Fibroblast of skin of right quadriceps (primary cell): Measurements from ENCODE around the gene BLID.

Experiments used
- DNase-seq: peaks from one replicate; pipeline ENCODE4 v3.0.0-alpha.2; 2013

The BLID gene

DNA sequence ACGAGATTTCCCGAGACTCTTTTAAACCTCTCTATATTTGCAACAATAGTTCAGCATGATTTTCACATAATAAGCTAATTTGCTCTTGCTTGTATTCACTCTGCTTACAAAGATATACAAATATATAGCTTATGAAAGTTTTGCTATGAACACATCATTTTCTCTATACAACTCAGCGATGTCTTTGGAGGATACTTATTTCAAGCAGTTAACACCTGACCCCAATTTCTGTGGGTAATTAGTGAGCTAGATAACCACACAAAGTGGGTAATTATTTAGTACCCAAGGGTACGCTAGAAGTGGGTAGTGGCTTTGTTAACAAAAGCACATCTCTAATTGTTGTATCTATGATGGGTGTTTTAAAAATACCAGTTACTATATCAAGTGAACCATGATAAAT, 12.3 kb downstream of the BLID start:
- no peak for DNase-seq

DNA sequence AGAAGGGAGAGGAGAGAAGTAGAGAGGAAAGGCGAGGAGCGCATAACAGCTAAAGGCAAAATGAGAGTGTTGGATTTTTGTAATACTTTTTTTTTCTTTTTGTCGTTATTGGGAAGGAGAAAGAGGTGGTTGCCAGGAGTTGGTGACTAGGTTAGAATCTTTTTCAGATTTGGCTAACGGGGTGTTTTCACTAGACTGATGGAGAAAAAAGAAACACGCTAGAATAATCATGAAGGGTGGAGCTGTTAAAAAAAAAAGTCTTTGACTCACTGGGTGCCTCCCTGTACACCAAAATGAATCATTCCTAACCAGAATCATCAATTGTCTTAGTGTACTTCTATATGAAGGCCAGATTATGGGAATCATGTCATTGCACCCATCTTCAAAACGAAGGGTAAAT, 12.7 kb downstream of the BLID start:
- DNase-seq, result peak; percentile 57

DNA sequence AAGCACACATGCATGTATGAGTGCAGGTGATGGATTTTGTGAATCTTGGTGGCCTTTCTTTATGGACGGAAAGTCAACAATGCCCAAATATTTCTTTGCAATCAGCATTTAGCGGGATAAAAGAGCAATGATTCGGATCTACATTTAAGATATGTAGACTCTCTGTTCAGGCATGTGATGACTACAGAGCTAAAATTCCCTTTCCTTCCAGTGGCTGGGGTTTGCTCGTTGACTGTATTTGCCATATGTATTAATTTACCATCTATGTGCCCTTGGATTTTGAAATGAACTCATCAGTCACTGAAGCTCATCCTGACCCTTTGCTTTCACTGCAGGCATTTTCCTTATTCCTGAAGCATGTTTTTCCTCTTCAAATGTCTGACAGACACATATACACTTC, 13.6 kb downstream of the BLID start:
- DNase-seq, result peak; percentile 56

DNA sequence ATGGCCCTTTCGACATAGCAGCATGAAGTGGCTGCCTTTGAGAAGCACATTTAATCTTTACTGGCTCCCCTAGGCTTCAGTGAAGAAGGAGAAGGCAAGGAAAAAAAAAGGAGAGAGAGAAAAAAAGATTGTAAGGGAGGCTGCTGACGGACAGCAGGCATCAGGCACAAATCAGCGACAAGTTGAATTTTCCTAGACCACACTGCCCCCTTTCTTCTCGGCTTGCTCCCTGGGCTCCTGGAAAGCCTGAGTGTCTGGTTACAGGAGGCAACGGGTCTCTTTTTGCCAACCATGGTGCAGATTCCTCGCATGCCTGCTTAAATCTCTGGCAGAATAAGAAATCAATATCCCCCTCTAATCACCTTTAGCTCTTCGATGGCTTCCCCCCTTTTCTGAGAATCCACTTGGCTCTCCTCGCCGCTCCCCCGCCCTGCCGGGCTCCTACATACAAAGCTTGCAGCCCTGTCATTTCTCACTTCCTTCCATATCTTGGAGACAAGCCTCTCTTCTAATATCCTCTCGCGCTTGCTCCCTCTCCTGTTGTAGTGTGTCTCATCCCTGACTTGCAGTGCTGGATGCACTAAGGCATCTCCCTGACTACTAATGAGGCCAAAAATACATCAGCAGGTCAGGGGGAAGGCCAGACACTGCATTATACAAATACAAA, 14.3 kb downstream of the BLID start:
- DNase-seq, result peak; percentile 91

DNA sequence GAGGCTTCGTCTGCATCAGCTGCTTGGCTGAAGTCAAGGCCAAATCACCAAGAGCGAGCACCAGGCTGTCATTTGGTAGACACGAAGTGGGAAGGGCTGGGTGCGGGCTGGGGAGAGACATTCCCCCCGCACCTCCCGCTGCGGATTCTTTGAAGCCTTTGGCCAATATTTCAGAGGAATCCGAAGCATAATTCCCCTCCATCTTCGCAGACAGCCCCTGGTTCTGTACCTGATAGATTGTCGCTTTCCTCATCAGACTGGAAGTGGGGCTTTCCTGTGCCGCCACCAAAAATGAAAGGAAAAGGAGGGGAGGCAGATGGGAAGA, 15.3 kb downstream of the BLID start:
- DNase-seq, result no peak

DNA sequence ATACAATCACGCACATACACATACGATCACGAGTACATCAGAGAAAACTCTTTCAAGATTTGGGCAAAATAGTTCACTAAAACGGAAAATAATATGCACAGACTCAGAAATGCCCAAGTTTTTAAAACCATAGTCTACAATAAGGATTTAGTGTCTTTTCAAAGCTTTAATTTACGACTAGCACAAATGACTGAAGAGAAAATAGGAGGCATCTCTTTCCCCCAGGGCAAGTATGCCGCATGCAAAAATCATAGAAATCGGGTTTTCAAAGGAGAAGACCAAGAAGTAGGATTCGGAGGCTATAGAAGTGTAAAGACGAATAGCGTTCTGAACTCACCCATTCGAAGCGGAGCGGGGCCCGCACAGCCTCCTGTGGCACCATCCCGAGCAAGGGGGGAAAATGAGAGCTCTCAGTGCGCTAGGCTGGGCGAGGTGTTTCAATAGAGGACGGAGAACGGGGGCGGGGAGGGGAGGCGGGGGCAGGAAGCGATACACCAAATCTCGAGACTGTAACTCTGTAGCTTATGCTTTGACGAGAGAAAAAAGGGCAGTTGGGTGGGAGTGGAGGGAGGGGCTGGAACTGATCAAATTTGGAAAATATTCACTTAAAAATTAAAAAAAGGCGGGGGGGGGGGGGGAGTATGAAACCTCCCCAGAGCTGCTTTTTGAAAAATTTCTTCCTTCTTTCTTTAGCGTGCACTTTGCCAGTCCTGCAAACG, 15.8 kb downstream of the BLID start:
- DNase-seq, result peak; percentile 86

DNA sequence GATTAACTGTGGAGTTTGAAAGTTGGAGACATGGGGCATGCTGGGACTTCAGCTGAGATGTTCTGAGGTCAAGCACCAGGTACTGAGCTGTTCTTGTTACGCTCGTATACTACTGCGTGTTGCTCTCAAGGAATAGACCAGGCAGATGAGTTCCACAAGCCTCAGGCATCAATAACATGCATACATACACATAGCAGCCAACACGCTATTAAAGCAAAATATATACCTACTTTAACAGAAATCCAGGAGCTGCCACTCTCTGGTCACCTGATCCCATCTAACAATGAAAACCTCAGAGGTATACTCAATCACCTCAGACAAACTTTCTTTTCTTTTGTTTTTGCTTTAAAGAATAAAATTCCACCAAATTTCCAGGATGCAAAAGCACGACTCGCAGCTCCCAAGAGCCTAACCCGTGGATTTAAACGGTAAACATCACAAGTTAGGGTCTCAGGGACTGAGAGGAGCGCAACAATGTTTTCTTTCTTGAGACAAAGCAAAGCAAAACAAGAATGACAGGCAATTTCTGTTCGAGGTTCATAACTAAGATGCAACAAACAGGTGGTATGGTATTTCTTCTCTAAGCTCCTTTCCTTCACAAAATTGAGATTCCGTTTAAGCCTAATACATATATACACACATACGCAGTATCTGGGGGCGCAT, 16.5 kb downstream of the BLID start:
- peak; percentile 68 for DNase-seq

DNA sequence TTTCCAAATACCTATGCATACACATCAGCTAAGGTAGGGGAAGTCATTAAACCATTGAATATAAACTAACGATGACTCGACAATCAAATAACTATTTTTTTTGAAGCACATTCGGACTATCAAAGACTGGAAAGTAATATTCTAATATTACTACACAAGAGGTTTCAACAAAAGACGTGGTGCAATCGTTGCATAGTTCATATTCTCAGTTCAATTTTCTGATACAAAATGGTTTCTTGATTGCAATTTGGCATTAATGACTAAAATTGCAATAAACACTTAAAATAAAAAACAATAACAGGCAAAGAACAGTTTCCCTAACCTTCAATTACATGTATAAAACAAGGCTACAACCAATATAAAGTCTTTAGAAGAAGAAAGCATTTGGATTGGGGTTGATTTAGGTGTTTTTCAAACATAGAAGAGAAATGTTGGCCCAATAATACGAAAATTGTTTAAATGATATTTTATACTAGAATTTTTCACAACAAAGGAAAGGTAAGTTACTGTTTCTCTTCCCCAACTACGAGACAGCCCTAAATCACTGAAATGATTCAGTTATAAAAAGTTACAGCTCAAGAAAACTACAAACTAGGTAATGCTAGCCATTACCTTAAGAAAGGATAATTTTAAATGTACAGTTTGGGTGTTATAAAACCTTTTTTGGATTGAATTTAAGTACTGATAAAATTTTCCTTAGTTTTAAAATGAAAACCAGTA, 17.6 kb downstream of the BLID start:
- no peak for DNase-seq

DNA sequence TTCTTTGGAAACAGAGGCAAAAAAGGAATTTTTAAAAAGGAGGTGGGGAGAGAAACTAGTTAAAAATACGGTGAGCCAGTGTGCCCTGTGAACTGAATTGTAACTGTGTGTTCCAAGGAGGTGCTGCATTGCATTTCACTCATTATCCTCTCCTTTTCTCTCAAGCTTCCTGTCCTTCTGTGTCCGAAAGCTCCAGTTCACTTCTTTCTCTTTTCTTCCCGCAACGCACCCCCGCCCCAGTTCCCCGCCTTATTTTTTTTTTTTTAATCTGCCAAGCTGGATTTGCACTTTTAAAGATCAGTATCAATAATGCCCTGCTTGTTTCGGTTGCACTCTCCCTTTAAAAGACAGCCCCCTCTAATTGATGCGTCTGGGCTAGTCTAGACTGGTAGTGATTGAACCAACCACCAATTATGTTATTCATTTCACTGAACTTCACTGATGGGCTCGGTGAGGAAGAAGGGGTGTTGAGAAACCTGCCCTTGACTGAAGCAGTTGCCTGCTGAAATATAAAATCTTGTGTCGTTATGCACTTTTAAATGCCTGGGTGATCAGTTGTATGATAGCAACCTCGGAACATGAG, 18.5 kb downstream of the BLID start:
- DNase-seq, result peak; percentile 73

DNA sequence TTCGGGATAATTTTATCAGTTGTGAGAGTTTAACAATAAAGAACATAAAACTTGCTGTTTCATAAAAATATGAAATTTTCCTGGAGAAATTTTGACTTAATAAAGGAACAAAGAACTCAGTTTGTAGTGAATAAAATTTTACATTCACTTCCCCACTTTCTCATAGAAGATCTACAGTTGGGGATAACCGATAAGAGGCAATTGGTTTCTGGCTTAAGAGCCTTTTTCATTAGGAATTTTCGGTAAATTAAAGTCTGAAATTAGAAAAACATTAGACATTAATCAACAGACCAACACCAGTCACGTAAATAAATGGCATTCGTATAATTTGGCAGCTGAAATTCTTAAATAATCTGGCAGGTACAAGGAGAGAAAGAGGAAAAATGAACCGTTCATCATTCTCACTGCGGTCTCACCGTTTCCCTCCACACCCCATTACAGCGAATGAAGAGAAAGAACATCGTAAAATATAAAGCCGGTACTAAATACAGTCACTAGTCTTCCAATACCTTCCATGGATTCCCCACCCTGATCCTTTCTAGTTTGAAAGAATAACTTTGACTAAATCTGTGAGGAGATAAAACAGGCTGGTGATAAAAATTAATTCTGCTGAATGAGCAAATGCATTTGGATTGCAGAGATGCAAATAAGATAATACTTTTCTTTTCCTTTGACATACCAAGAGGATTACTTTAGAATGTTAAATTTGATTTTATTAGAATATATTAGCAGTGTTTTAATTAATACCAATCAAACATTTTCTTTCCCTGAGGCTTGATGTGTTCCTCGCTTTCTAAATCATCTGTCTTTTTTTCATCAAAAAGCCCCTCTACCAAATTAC, 19.5 kb downstream of the BLID start:
- no peak for DNase-seq

DNA sequence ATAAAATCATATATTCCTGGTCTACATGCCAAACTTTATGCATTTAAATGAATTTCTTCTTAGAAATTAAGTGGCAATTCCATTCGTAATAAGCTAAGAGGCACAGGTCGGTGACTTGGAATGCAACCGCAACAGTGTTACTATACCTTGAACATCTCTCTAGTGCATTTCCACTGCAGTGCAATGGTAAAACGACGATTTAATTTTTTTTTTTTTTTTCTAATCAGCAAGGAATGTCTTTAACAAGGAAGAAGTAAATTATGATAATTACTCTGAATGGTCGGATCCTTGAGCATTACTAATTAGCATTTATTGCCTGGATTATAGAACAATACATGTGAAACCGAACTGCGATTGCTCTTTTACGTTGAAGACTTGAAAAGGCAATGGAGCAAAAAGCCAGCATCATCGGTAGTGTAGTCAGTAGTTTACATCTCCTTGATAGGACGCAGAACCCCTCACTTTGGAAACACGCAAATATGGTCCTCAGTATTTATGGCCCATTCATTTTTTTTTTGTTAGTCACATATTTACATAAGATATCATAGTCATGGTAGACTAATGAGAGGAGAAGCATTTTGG, 20.2 kb downstream of the BLID start:
- DNase-seq, result peak; percentile 67

DNA sequence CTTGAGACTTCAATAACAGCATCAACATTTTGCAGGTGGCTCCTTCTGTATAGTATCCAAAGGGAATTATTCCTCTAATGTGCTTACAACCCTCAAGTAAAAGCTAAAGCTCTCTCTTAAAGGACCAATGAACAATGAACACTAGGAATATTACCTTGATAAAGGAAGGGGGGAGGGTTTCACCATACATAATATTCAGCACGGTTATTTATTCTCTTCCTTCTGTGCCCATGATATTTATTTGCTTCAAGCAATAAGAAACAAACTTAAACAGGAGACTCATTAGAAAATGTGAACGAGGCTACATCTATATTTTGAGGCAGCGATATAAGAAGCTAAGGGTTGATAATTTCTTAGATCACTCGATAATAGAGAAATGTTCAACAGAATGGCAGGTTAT, 21.2 kb downstream of the BLID start:
- DNase-seq, result no peak

DNA sequence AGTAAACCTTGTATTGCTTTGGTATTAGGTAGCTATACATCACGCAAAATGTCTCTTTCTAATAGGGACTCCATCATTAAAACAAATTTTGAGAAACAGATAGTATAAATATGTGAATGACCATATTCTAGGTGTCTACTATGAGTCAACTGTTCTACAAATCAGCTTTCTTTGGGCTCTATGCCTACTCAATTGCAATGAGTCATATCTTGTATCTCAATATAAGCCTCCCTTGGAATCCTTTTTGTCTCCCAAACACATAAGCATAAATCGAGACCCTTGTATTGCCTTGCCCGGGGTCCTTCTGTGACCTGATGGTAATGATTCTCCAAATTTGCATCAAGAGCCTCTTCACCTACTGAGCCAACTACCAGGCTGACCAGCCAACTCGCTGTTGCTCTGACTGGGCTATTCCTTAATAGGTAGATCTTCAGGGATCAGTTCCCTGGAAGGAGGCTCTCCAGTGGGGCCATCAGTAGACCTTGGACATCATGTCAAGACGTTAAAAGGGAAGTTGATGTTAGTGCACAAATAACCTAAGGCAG, 22.2 kb downstream of the BLID start:
- DNase-seq, result peak; percentile 68

DNA sequence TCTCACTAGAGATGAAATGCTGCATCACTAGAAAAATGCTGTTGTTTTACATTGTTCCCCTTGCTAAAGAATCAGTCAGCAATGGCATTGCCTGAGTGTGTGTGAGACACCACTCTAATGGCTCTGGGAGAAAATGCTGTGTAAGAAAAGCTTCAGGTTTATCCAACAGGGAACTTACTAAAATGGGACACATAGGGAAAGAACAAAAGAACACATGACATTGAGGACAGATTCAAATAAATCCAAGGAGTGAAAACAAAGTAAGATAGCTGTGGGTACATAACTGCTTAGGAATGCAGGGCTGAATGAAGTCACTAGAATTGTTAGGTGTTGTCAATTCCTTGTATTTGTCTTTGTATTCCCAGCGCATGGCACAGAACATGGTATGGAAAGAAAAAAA, 24.2 kb downstream of the BLID start:
- no peak for DNase-seq

DNA sequence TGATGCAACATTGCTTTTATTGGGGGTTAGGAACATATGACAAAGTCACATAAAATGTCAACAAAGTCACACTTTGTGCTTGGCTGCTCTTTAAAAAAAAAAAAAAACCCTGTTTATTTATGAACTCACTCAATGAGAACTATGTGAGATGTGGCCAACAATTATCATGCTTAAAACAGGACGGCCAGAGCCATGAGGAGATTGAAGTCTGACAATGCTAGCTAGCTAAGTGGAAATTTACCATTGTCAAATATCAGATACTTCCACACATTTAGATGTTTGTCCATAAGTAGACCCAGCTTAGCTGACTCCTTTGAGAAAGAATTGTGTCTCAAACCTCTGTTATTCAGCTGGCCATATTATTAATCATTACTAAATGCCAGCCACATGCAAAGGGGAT, 26.9 kb downstream of the BLID start:
- no peak for DNase-seq

DNA sequence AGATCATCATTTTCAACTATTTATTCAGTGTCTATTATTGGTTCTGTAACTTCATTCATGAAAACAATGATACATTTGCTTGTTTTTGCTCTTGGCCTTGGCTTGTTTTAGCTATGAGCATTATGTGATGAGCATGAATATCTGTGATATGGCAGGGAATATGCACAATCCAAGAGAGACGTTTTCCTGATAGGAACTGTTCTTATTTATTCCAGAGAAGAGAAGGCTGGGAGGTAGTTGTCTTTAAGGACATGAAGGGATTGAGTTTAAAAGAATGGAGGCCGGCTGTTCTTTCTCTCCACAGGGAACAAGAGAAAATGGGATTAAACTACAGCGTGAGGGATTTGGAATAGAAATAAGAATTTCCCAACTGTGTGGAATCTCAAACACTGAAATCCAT, 30.3 kb downstream of the BLID start:
- no peak for DNase-seq

DNA sequence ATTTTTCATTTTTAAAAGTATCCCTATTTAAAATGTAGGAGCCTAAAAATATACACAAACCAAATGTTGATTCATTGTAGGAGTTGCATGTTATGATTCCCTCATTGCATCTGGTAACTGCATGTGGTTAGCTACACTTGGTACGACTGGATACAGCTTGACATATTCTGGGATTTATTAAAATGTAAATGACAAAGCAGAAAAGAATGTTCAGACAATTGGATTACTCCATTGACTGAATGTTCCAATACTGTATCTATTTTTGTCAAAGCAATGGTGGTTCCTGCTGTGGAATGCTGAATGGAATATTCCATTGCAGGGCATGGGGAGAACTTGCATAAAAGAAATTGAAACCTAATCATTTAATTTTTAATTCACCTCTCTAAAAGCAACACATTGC, 30.8 kb downstream of the BLID start:
- DNase-seq, result peak; percentile 99

DNA sequence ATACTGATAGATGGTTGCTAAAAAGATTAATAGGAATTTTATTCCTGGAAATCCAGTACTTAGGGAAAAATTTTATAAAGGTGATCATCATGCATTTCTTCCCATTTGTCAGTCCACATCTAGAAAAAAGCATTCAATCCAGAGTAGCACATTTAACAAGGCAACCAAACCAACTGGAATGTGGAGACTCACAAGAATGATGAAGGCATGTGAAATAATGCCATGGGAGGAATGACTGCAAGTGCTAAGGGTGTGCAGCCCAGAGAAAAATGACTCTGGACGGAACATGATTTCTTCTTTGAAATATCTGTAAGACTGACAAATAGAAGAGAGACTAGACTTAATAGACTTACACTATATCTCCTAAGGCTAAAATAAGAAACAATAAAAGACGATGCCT, 33.8 kb downstream of the BLID start:
- peak; percentile 61 for DNase-seq

DNA sequence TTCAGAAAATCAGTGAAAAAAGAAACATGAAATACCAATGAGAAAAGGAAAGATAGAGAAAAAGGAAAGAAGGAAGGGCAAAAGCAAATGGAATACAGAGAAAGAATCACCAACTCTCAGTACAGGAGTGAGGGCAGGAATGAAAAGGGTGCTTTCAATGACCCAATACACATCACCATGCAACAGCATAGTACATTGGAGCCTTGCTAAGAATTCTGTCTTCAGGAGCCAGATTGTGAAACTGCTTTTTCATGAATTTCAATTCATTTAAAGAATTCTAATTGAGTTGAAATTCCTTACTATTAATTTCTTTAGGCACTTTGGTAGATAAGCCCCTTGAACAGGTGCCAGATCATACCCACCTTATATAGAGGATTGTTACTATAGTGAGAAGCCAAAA, 34.9 kb downstream of the BLID start:
- DNase-seq, result no peak

DNA sequence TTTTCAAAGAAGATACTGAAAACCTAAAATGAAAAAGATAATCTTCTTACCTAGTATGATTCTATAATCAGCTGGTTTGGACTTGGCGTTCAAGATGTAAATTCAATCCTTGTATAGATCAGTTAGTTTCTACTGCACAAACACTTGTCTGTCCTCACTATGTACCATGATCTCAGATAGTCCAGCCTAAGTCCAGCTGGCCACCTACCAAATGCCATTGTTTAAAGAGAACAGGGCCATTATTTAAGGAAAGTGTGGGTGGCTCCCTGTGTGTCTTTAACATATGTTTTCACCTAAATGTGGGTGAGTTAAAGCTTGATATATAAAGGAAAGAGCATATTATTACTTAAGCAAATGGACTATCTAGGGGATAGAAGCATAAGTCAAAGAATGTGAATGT, 38.6 kb downstream of the BLID start:
- DNase-seq, result no peak

DNA sequence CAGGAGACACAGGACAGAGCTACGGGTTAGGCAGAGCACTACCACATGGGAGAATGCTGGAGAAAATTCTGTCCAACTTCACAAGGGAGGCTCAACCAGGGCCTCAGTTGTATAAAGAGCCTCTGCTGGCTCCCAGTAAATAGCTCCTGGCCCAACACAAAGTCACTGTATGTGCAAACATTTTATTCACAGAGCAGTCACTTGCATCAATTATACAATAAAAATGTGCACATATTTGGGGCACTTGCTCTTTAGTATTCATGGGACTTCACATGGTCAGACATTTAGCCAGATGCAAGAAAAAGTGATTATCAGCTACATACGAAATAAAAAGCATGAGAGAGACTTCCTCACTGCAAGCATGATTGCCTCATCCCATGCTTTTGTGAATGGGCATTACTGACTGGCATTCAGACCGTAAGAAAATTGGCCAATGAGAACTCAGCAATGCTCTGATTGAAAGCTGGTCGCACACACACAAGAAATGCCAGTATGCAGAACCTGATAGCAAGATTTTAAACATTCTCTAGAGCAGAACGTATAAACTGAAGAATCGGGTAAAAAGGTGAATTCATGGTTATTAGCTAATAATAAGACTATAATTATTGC, 39.4 kb downstream of the BLID start:
- no peak for DNase-seq
